B cell (primary cell): ENCODE results near the gene CNGA1. TPM values are rescaled to one million over a fixed set of nuclear protein-coding genes. Genes with fewer than 3 reads are reported as not detected.

Experiments
- ATAC-seq: fragments of 200-7000 bp; cut with Tn5 transposase; one replicate; pipeline ENCODE4 v1.10.0; 2021; ENCODE audit warnings: low read depth, mild to moderate bottlenecking, moderate number of reproducible peaks, moderate library complexity
- CTCF ChIA-PET: fragments of 350-600 bp; sonication (Branson Sonifier 250); formaldehyde crosslinking; loops from one replicate; lab custom pipeline; 2021; ENCODE audit warnings: antibody characterized with exemption, inconsistent platforms; lab: Charles Lee
- POLR2A ChIA-PET: fragments of 350-600 bp; sonication (Branson Sonifier 250); formaldehyde crosslinking; loops from one replicate; lab custom pipeline; 2021; ENCODE audit warnings: antibody characterized with exemption; lab: Charles Lee
- DNase-seq: peaks from one replicate; pipeline ENCODE4 v3.0.0; 2013
- H2AFZ ChIP-seq: 2 replicates; pipeline ENCODE4 v1.6.1; 2012; ENCODE audit warnings: mild to moderate bottlenecking, low read depth, low read length; ENCODE audit not compliant: insufficient read depth, poor library complexity, severe bottlenecking
- H3K27ac ChIP-seq, 2 donors: 1 replicate in 1 of 2; 2 replicates in 1 of 2; pipeline ENCODE4 v1.5.1; 2012 to 2013; ENCODE audit warnings: low read length in 2 of 2, mild to moderate bottlenecking in 2 of 2, moderate library complexity in 1 of 2
- H3K27me3 ChIP-seq, 4 experiments: fragments of 200-600 bp in 1 of 4; sonication (generic) in 1 of 4; replicated peaks in 1 of 4; 1 replicate in 2 of 4; 2 replicates in 2 of 4; pipeline versions ENCODE4 v1.6.1 to v1.7.0; 2013 to 2016; ENCODE audit warnings: low read length in 3 of 4, mild to moderate bottlenecking in 2 of 4, mixed read lengths in 1 of 4, moderate library complexity in 1 of 4; ENCODE audit not compliant: insufficient read depth in 4 of 4, control insufficient read depth in 3 of 4; ENCODE audit errors: control extremely low read depth in 1 of 4
- H3K36me3 ChIP-seq, 2 experiments: replicated peaks in 1 of 2; 1 replicate in 1 of 2; 2 replicates in 1 of 2; pipeline versions ENCODE4 v1.6.1 to v1.7.1; 2013; ENCODE audit warnings: low read length in 1 of 2; ENCODE audit not compliant: insufficient read depth in 2 of 2, control insufficient read depth in 1 of 2; ENCODE audit errors: control extremely low read depth in 1 of 2, extremely low read depth in 1 of 2
- H3K4me1 ChIP-seq, 2 donors: fragments of 200-600 bp in 1 of 2; sonication (generic) in 1 of 2; 1 replicate in 1 of 2; 2 replicates in 1 of 2; pipeline versions ENCODE4 v1.5.1 to v1.6.1; 2013 to 2017; ENCODE audit warnings: low read length in 2 of 2; ENCODE audit not compliant: control insufficient read depth in 2 of 2, insufficient read depth in 2 of 2
- H3K4me2 ChIP-seq: replicated peaks from 2 replicates; pipeline ENCODE3; 2012; ENCODE audit warnings: mild to moderate bottlenecking, low read depth, low read length; ENCODE audit not compliant: poor library complexity, severe bottlenecking
- H3K4me3 ChIP-seq, 5 experiments: fragments of 200-600 bp in 1 of 5; sonication (generic) in 1 of 5; 1 replicate in 3 of 5; 2 replicates in 2 of 5; pipeline versions ENCODE4 v1.5.1 to v1.7.0; 2011 to 2016; ENCODE audit warnings: low read length in 4 of 5, mild to moderate bottlenecking in 4 of 5, low read depth in 2 of 5, control low read depth in 1 of 5, moderate library complexity in 1 of 5; ENCODE audit not compliant: insufficient read depth in 1 of 5; ENCODE audit errors: control extremely low read depth in 1 of 5, extremely low read depth in 1 of 5
- H3K79me2 ChIP-seq: fragments of 200-600 bp; sonication (generic); one replicate; pipeline ENCODE4 v1.6.0; 2016; ENCODE audit warnings: low read length; ENCODE audit not compliant: control insufficient read depth, insufficient read depth
- H3K9ac ChIP-seq: fragments of 200-600 bp; sonication (generic); 2 replicates; pipeline ENCODE4 v1.6.1; 2017; ENCODE audit warnings: mild to moderate bottlenecking, low read length, moderate library complexity
- H3K9me3 ChIP-seq, 3 donors: one replicate each; pipeline versions ENCODE4 v1.6.1 to v1.7.1; 2013; ENCODE audit warnings: low read length in 2 of 3; ENCODE audit not compliant: control insufficient read depth in 2 of 3, insufficient read depth in 1 of 3; ENCODE audit errors: control extremely low read depth in 1 of 3
- H4K20me1 ChIP-seq: 2 replicates; pipeline ENCODE4 v1.6.0; 2012; ENCODE audit warnings: mild to moderate bottlenecking, low read length; ENCODE audit not compliant: insufficient read depth, control insufficient read depth, poor library complexity, severe bottlenecking
- H3K27ac Mint-ChIP-seq: one replicate; pipeline ENCODE4 v1.8.0; 2021; ENCODE audit warnings: mixed read lengths
- H3K27me3 Mint-ChIP-seq: one replicate; pipeline ENCODE4 v1.8.0; 2021; ENCODE audit warnings: mixed read lengths
- H3K4me1 Mint-ChIP-seq: one replicate; pipeline ENCODE4 v1.8.0; 2021; ENCODE audit warnings: mixed read lengths
- H3K4me3 Mint-ChIP-seq: one replicate; pipeline ENCODE4 v1.8.0; 2021; ENCODE audit warnings: mixed read lengths
- H3K9me3 Mint-ChIP-seq: one replicate; pipeline ENCODE4 v1.8.0; 2022; ENCODE audit warnings: mixed read lengths; ENCODE audit not compliant: insufficient read depth
- CTCF ChIP-seq: fragments of 200-600 bp; IDR thresholded peaks from one replicate; pipeline ENCODE4 v1.8.0; 2022; ENCODE audit warnings: antibody characterized with exemption, mild to moderate bottlenecking
- EZH2 ChIP-seq: IDR thresholded peaks from 2 replicates; pipeline ENCODE4 v1.6.1; 2012; ENCODE audit warnings: borderline replicate concordance, low read depth, mild to moderate bottlenecking, moderate library complexity, low read length; ENCODE audit not compliant: insufficient read depth, poor library complexity, severe bottlenecking
- WGBS: methylation state at CpG from one replicate; pipeline ENCODE4 v1.1.5; 2013; ENCODE audit warnings: missing lambda C conversion rate; ENCODE audit not compliant: insufficient coverage; 5-methylcytosine and 5-hydroxymethylcytosine counted together
- intact Hi-C: fragments of 100-400 bp; cut with micrococcal nuclease; formaldehyde crosslinking; loops from one replicate; pipeline ENCODE4 v1.10.0; 2022
- polyA plus RNA-seq: library from polyadenylated mRNA; depleted of rRNA; stranded (reverse); fragments of >200 nt; gene quantifications from 2 replicates; pipeline ENCODE4 v1.2.3, GENCODE V29; 2012
- total RNA-seq, 2 donors: library from RNA; stranded (reverse); fragments of 120-200 nt in 1 of 2; gene quantifications; 1 replicate in 1 of 2; 2 replicates in 1 of 2; pipeline versions ENCODE4 v1.2.3 to v1.2.4, GENCODE V29; 2013 to 2022

The CNGA1 gene
- total and polyA plus RNA-seq, 2 donors (not counting 1 experiment from before 2014, with no cell fraction given) = not detected

GRCh38 chr4:48038666-48039065 lies 22.2 kb upstream of the CNGA1 start:
- Histone ChIP-seq H3K4me2 (no peak overlapping the region), H3K27me3 (no peaks in the 10 kb centered on the region), H3K36me3 (no peaks in the 10 kb centered on the region), H4K20me1 (no peaks in the 10 kb centered on the region), H3K27ac (no peak overlapping the region), H3K4me3 (no peak overlapping the region), H3K9ac (no peak overlapping the region), H3K79me2 (no peaks in the 10 kb centered on the region), H3K4me1 (peaks cover 49 to 50% of the 10 kb centered on the region in 2 donors), H3K9me3 (peaks cover 0 to 3% (median 0%) of the 10 kb centered on the region in 3 donors), H2AFZ (no peak overlapping the region)
- Mint-ChIP-seq H3K27ac (no peak overlapping the region), H3K27me3 (peaks cover 19% of the 10 kb centered on the region), H3K4me1 (peaks cover 57% of the 10 kb centered on the region), H3K4me3 (no peak overlapping the region), H3K9me3 (no peaks in the 10 kb centered on the region)
- 91% methylated on average over 1 of the region's 2 CpGs for WGBS
- ChIA-PET POLR2A (no interaction called here), CTCF (interaction anchor here (6.7 kb wide), 1 partner anchor 9 kb away, joined by 86 read pairs; no protein-coding TSS in a partner anchor)
- DNase-seq = no peak
- intact Hi-C loops = no loop called here
- no peak for ATAC-seq
- no peak for TF ChIP-seq EZH2
- no peak for TF ChIP-seq CTCF

GRCh38 chr4:48037117-48037462 lies 20.6 kb upstream of the CNGA1 start:
- ChIA-PET CTCF (interaction anchor here (0.7 to 6.7 kb wide), 4 partner anchors 10 to 72 kb away, joined by 3 to 86 read pairs (median 40); no protein-coding TSS in a partner anchor), POLR2A (no interaction called here)
- intact Hi-C loops = loop anchor here (1.0 to 2.0 kb wide), 2 partner anchors 10 to 20 kb away; partner anchors contain the start of genes CNGA1 and NIPAL1
- H3K4me2 ChIP-seq = peak overlapping the region; percentile 63
- peaks cover 0 to 3% (median 0%) of the 10 kb centered on the region in 3 donors for H3K9me3 ChIP-seq
- peak overlapping the region; percentile 23 for H3K9ac ChIP-seq
- peak overlapping the region in 2 of 5 experiments; percentile 11 to 34 for H3K4me3 ChIP-seq
- H3K9me3 Mint-ChIP-seq = no peaks in the 10 kb centered on the region
- H3K27ac ChIP-seq = peak overlapping the region; percentile 66 to 88
- H3K27ac Mint-ChIP-seq = no peak overlapping the region
- peaks cover 44% of the 10 kb centered on the region for H3K4me1 Mint-ChIP-seq
- no peak for DNase-seq
- WGBS = no CpG with 5 or more reads among the region's 2 CpGs
- no peak for ATAC-seq
- peaks cover 12% of the 10 kb centered on the region for H3K27me3 Mint-ChIP-seq
- no peak overlapping the region for H2AFZ ChIP-seq
- H3K4me3 Mint-ChIP-seq = peak overlapping the region; percentile 20
- no peaks in the 10 kb centered on the region for H4K20me1 ChIP-seq
- no peaks in the 10 kb centered on the region for H3K79me2 ChIP-seq
- H3K4me1 ChIP-seq = peaks cover 37% of the 10 kb centered on the region in 2 donors
- H3K27me3 ChIP-seq = no peaks in the 10 kb centered on the region
- H3K36me3 ChIP-seq = no peaks in the 10 kb centered on the region
- TF ChIP-seq CTCF = no peak
- TF ChIP-seq EZH2 = no peak
